SK-N-SH (cell line): ENCODE measurements around the gene RASA3. TPM values are rescaled to one million over a fixed set of nuclear protein-coding genes. Genes with fewer than 3 reads are reported as not detected.
A peak's percentile ranks its signal among the peaks of the same experiment; 100 is the strongest.

ENCODE experiments used
- CTCF ChIA-PET: fragments of 300-600, 350-600 bp; formaldehyde crosslinking; extraction: SDS; loops from one replicate; lab custom pipeline; 2021; lab: Yijun Ruan, JAX
- POLR2A ChIA-PET: fragments of 350-600 bp; sonication (Branson Sonifier 250); formaldehyde crosslinking; extraction: SDS; loops from one replicate; lab custom pipeline; 2020; ENCODE audit warnings: antibody characterized with exemption, inconsistent platforms; lab: Yijun Ruan, JAX
- DNase-seq: peaks from one replicate; pipeline ENCODE4 v3.0.0; 2012
- H2AFZ ChIP-seq: fragments of 200-600 bp; sonication (generic); 2 replicates; pipeline ENCODE4 v1.8.1; 2016; ENCODE audit warnings: antibody characterized with exemption, mild to moderate bottlenecking, low read depth
- H3F3A ChIP-seq: fragments of 200-600 bp; sonication (generic); replicated peaks from 2 replicates; pipeline ENCODE3; 2016; ENCODE audit warnings: antibody characterized with exemption, mild to moderate bottlenecking; ENCODE audit not compliant: insufficient read depth
- H3K27ac ChIP-seq, 2 experiments: fragments of 200-500 bp in 1 of 2; fragments of 200-600 bp in 1 of 2; sonication (Bioruptor generic) in 1 of 2; sonication (generic), shearing (Covaris generic) in 1 of 2; 2 replicates each; pipeline versions ENCODE4 v1.5.1 to v1.6.1; 2014 to 2016; ENCODE audit warnings: low read depth in 2 of 2, inconsistent platforms in 1 of 2, low read length in 1 of 2, mild to moderate bottlenecking in 1 of 2, mixed read lengths in 1 of 2
- H3K27me3 ChIP-seq: fragments of 200-600 bp; sonication (generic), shearing (Covaris generic); 2 replicates; pipeline ENCODE4 v1.6.1; 2016; ENCODE audit warnings: mixed run types; ENCODE audit not compliant: insufficient read depth
- H3K36me3 ChIP-seq, 2 experiments: fragments of 200-500 bp in 1 of 2; fragments of 200-600 bp in 1 of 2; sonication (Bioruptor generic) in 1 of 2; sonication (generic) in 1 of 2; replicated peaks in 1 of 2; 2 replicates each; pipeline versions ENCODE3 to v1.5.1; 2014 to 2016; ENCODE audit warnings: low read length in 1 of 2, mild to moderate bottlenecking in 1 of 2; ENCODE audit not compliant: insufficient read depth in 2 of 2, control insufficient read depth in 1 of 2
- H3K4me1 ChIP-seq, 2 experiments: fragments of 200-500 bp in 1 of 2; fragments of 200-600 bp in 1 of 2; sonication (Bioruptor generic) in 1 of 2; sonication (generic), shearing (Covaris generic) in 1 of 2; 2 replicates each; pipeline versions ENCODE4 v1.5.1 to v1.6.1; 2014 to 2016; ENCODE audit warnings: low read depth in 1 of 2, low read length in 1 of 2, mixed run types in 1 of 2; ENCODE audit not compliant: insufficient read depth in 2 of 2, control insufficient read depth in 1 of 2
- H3K4me2 ChIP-seq: fragments of 200-600 bp; sonication (generic), shearing (Covaris generic); 2 replicates; pipeline ENCODE4 v1.6.1; 2017; ENCODE audit warnings: mixed run types
- H3K4me3 ChIP-seq, 2 experiments: fragments of 200-500 bp in 1 of 2; fragments of 200-600 bp in 1 of 2; sonication (Bioruptor generic) in 1 of 2; sonication (generic), shearing (Covaris generic) in 1 of 2; 2 replicates each; pipeline versions ENCODE4 v1.5.1 to v1.8.1; 2014 to 2016; ENCODE audit warnings: low read depth in 2 of 2, inconsistent platforms in 1 of 2, low read length in 1 of 2, mild to moderate bottlenecking in 1 of 2, mixed read lengths in 1 of 2, moderate library complexity in 1 of 2
- H3K79me2 ChIP-seq: fragments of 200-600 bp; sonication (generic); 2 replicates; pipeline ENCODE4 v1.8.1; 2017; ENCODE audit warnings: mild to moderate bottlenecking; ENCODE audit not compliant: insufficient read depth
- H3K9ac ChIP-seq: fragments of 200-600 bp; sonication (generic); 2 replicates; pipeline ENCODE4 v1.6.1; 2017; ENCODE audit warnings: mixed run types
- H3K9me2 ChIP-seq: fragments of 200-600 bp; sonication (generic); 2 replicates; pipeline ENCODE4 v1.6.1; 2017; ENCODE audit warnings: mixed run types
- H3K9me3 ChIP-seq: fragments of 200-600 bp; sonication (generic); 2 replicates; pipeline ENCODE4 v1.6.1; 2017; ENCODE audit warnings: mixed run types, mild to moderate bottlenecking, moderate library complexity
- H4K20me1 ChIP-seq: fragments of 200-600 bp; sonication (generic); 2 replicates; pipeline ENCODE4 v1.6.1; 2017; ENCODE audit warnings: mild to moderate bottlenecking, mixed run types; ENCODE audit not compliant: insufficient read depth
- ELF1 ChIP-seq: IDR thresholded peaks from 2 replicates; pipeline ENCODE4 v1.4.0; 2012
- IRF3 ChIP-seq: fragments of 150-350 bp; IDR thresholded peaks from 2 replicates; pipeline ENCODE4 v1.6.1; 2016; ENCODE audit warnings: mild to moderate bottlenecking, low read depth, low read length
- JUND ChIP-seq: IDR thresholded peaks from 2 replicates; pipeline ENCODE4 v1.4.0; 2012
- MEF2A ChIP-seq: IDR thresholded peaks from 2 replicates; pipeline ENCODE4 v1.4.0; 2012; ENCODE audit warnings: low read depth, borderline replicate concordance
- MXI1 ChIP-seq: IDR thresholded peaks from 2 replicates; pipeline ENCODE4 v1.6.1; 2012; ENCODE audit warnings: mild to moderate bottlenecking, low read depth, low read length, improper control_type of control experiment
- NFIC ChIP-seq: IDR thresholded peaks from 2 replicates; pipeline ENCODE4 v1.4.0; 2012; ENCODE audit warnings: borderline replicate concordance
- RAD21 ChIP-seq: IDR thresholded peaks from 2 replicates; pipeline ENCODE4 v1.6.1; 2012; ENCODE audit warnings: mild to moderate bottlenecking, low read length
- REST ChIP-seq: IDR thresholded peaks from 2 replicates; pipeline ENCODE4 v1.6.1; 2012; ENCODE audit warnings: mild to moderate bottlenecking, low read depth, low read length, moderate library complexity
- SIN3A ChIP-seq: IDR thresholded peaks from 2 replicates; pipeline ENCODE4 v1.6.1; 2012; ENCODE audit warnings: low read depth, mild to moderate bottlenecking, low read length, moderate library complexity, borderline replicate concordance
- USF1 ChIP-seq: IDR thresholded peaks from 2 replicates; pipeline ENCODE4 v1.4.0; 2012; ENCODE audit warnings: low read depth, borderline replicate concordance
- YY1 ChIP-seq: IDR thresholded peaks from 2 replicates; pipeline ENCODE4 v1.4.0; 2012; ENCODE audit warnings: low read depth, mild to moderate bottlenecking
- WGBS: methylation state at CpG from one replicate; pipeline ENCODE4 v1.1.6; 2017; ENCODE audit warnings: low lambda C conversion rate; 5-methylcytosine and 5-hydroxymethylcytosine counted together
- polyA plus RNA-seq, 3 experiments: library from polyadenylated mRNA; depleted of rRNA; stranded (reverse); fragments of >200 nt; gene quantifications; 2 replicates each; pipeline ENCODE4 v1.2.3, GENCODE V29; 2012

Gene RASA3
- polyA plus RNA-seq, 1 of the 3 experiments (the other 2 are of a cell fraction): 25.1 TPM

- Histone ChIP-seq H3K36me3 (no peaks in the 10 kb centered on the region), H3K9ac (no peak overlapping the region), H3K9me3 (no peaks in the 10 kb centered on the region), H3K79me2 (peaks cover 86% of the 10 kb centered on the region), H3K4me1 (peaks cover 0 to 54% of the 10 kb centered on the region in 2 experiments; a peak in 1 of 4 replicates), H4K20me1 (peaks cover 57% of the 10 kb centered on the region), H3K27ac (peak overlapping the region; percentile 22 to 24; a peak in 3 of 4 replicates), H3K27me3 (no peaks in the 10 kb centered on the region), H3K4me2 (no peak overlapping the region), H2AFZ (no peak overlapping the region), H3F3A (peaks cover 18% of the 10 kb centered on the region), H3K4me3 (no peak overlapping the region), H3K9me2 (no peaks in the 10 kb centered on the region)
- DNase-seq: peak; percentile 39
- POLR2A ChIA-PET: no interaction called here
- WGBS: 92% methylated on average over 17 of the region's 29 CpGs
- TF ChIP-seq YY1 (no peak), MXI1 (no peak), REST (no peak), IRF3 (no peak), USF1 (no peak), SIN3A (no peak), ELF1 (no peak), JUND (no peak), NFIC (no peak), RAD21 (no peak), MEF2A (no peak)
- CTCF ChIA-PET: no interaction called here
Measured at GRCh38 chr13:114100446-114101357, 31.7 kb downstream of the RASA3 start.
